WTC11 (cell line): ENCODE data around the gene INHBC.

Experiments used
- CBFB ChIP-seq: sonication (generic); formaldehyde crosslinking; IDR thresholded peaks from 2 replicates; pipeline ENCODE4 v1.8.1; 2022; ENCODE audit warnings: mild to moderate bottlenecking, low read depth, missing genetic modification reagents
- ESRRA ChIP-seq: sonication (generic); formaldehyde crosslinking; IDR thresholded peaks from 2 replicates; pipeline ENCODE4 v1.8.1; 2022; ENCODE audit warnings: mild to moderate bottlenecking, missing genetic modification reagents, borderline replicate concordance
- FOXJ3 ChIP-seq: sonication (generic); formaldehyde crosslinking; IDR thresholded peaks from 2 replicates; pipeline ENCODE4 v1.9.0; 2021; ENCODE audit warnings: missing genetic modification reagents, mild to moderate bottlenecking, borderline replicate concordance
- FOXK1 ChIP-seq: sonication (generic); formaldehyde crosslinking; IDR thresholded peaks from 2 replicates; pipeline ENCODE4 v1.8.0; 2022; ENCODE audit warnings: mild to moderate bottlenecking, moderate library complexity, missing genetic modification reagents
- GABPB1 ChIP-seq: sonication (generic); formaldehyde crosslinking; IDR thresholded peaks from 2 replicates; pipeline ENCODE4 v1.8.1; 2023; ENCODE audit warnings: mild to moderate bottlenecking, missing genetic modification reagents
- JUN ChIP-seq: sonication (generic); formaldehyde crosslinking; IDR thresholded peaks from 2 replicates; pipeline ENCODE4 v1.8.0; 2023; ENCODE audit warnings: mild to moderate bottlenecking, missing genetic modification reagents
- SP1 ChIP-seq: sonication (generic); formaldehyde crosslinking; conservative IDR thresholded peaks from 2 replicates; pipeline ENCODE4 v1.8.1; 2022; ENCODE audit warnings: missing genetic modification reagents
- TF ChIP-seq, protein P1 (sequence below): sonication (generic); formaldehyde crosslinking; IDR thresholded peaks from 2 replicates; pipeline ENCODE4 v1.8.0; 2022; ENCODE audit warnings: mild to moderate bottlenecking, missing genetic modification reagents
- TF ChIP-seq, protein P2 (sequence below): sonication (generic); formaldehyde crosslinking; IDR thresholded peaks from 2 replicates; pipeline ENCODE4 v1.8.1; 2023; ENCODE audit warnings: mild to moderate bottlenecking, missing genetic modification reagents, borderline replicate concordance
- TF ChIP-seq, protein P3 (sequence below): sonication (generic); formaldehyde crosslinking; IDR thresholded peaks from 2 replicates; pipeline ENCODE4 v1.8.0; 2023; ENCODE audit warnings: mild to moderate bottlenecking, missing genetic modification reagents
- TF ChIP-seq, protein P4 (sequence below): sonication (generic); formaldehyde crosslinking; IDR thresholded peaks from 2 replicates; pipeline ENCODE4 v1.8.1; 2023; ENCODE audit warnings: mild to moderate bottlenecking, moderate library complexity, missing genetic modification reagents
- TF ChIP-seq, protein P5 (sequence below): sonication (generic); formaldehyde crosslinking; IDR thresholded peaks from 2 replicates; pipeline ENCODE4 v1.8.1; 2022; ENCODE audit warnings: low read depth, missing genetic modification reagents, borderline replicate concordance
- TF ChIP-seq, protein P6 (sequence below): fragments of 200-600 bp; IDR thresholded peaks from 2 replicates; pipeline ENCODE4 v1.8.0; 2022; ENCODE audit warnings: antibody characterized with exemption
- TF ChIP-seq, protein P7 (sequence below): sonication (generic); formaldehyde crosslinking; IDR thresholded peaks from 2 replicates; pipeline ENCODE4 v1.8.0; 2022; ENCODE audit warnings: mild to moderate bottlenecking, missing genetic modification reagents

DNA sequence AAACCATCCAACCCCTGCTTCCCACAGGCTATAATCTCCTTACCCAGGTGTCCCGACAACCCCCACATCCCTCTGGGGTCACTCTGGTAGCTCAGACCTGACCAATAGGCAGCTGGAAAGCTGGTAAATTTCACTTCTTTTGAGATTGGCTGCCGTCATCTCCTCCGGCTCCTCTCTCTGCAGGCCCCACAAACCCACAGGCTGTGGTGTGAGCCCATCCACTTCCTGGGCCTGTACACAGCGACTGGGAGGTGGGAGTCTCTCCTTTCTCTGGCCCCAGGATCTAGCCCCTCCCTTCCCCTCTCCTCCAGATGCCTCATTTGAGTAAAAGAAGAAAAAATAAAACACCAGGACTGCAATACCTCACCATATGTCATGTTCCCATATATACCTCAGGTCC is 709 bp downstream of the INHBC start:
- TF ChIP-seq, protein P1, sequence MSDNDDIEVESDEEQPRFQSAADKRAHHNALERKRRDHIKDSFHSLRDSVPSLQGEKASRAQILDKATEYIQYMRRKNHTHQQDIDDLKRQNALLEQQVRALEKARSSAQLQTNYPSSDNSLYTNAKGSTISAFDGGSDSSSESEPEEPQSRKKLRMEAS (CRISPR knock-in tag) = no peak
- TF ChIP-seq, protein P2, sequence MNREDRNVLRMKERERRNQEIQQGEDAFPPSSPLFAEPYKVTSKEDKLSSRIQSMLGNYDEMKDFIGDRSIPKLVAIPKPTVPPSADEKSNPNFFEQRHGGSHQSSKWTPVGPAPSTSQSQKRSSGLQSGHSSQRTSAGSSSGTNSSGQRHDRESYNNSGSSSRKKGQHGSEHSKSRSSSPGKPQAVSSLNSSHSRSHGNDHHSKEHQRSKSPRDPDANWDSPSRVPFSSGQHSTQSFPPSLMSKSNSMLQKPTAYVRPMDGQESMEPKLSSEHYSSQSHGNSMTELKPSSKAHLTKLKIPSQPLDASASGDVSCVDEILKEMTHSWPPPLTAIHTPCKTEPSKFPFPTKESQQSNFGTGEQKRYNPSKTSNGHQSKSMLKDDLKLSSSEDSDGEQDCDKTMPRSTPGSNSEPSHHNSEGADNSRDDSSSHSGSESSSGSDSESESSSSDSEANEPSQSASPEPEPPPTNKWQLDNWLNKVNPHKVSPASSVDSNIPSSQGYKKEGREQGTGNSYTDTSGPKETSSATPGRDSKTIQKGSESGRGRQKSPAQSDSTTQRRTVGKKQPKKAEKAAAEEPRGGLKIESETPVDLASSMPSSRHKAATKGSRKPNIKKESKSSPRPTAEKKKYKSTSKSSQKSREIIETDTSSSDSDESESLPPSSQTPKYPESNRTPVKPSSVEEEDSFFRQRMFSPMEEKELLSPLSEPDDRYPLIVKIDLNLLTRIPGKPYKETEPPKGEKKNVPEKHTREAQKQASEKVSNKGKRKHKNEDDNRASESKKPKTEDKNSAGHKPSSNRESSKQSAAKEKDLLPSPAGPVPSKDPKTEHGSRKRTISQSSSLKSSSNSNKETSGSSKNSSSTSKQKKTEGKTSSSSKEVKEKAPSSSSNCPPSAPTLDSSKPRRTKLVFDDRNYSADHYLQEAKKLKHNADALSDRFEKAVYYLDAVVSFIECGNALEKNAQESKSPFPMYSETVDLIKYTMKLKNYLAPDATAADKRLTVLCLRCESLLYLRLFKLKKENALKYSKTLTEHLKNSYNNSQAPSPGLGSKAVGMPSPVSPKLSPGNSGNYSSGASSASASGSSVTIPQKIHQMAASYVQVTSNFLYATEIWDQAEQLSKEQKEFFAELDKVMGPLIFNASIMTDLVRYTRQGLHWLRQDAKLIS (CRISPR knock-in tag) = no peak
- TF ChIP-seq FOXJ3 (CRISPR knock-in tag) (no peak), ESRRA (CRISPR knock-in tag) (no peak), FOXK1 (CRISPR knock-in tag) (no peak), SP1 (CRISPR knock-in tag) (no peak), CBFB (CRISPR knock-in tag) (no peak), JUN (no peak), GABPB1 (CRISPR knock-in tag) (no peak)
- TF ChIP-seq, protein P3, sequence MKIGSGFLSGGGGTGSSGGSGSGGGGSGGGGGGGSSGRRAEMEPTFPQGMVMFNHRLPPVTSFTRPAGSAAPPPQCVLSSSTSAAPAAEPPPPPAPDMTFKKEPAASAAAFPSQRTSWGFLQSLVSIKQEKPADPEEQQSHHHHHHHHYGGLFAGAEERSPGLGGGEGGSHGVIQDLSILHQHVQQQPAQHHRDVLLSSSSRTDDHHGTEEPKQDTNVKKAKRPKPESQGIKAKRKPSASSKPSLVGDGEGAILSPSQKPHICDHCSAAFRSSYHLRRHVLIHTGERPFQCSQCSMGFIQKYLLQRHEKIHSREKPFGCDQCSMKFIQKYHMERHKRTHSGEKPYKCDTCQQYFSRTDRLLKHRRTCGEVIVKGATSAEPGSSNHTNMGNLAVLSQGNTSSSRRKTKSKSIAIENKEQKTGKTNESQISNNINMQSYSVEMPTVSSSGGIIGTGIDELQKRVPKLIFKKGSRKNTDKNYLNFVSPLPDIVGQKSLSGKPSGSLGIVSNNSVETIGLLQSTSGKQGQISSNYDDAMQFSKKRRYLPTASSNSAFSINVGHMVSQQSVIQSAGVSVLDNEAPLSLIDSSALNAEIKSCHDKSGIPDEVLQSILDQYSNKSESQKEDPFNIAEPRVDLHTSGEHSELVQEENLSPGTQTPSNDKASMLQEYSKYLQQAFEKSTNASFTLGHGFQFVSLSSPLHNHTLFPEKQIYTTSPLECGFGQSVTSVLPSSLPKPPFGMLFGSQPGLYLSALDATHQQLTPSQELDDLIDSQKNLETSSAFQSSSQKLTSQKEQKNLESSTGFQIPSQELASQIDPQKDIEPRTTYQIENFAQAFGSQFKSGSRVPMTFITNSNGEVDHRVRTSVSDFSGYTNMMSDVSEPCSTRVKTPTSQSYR = no peak
- TF ChIP-seq, protein P4, sequence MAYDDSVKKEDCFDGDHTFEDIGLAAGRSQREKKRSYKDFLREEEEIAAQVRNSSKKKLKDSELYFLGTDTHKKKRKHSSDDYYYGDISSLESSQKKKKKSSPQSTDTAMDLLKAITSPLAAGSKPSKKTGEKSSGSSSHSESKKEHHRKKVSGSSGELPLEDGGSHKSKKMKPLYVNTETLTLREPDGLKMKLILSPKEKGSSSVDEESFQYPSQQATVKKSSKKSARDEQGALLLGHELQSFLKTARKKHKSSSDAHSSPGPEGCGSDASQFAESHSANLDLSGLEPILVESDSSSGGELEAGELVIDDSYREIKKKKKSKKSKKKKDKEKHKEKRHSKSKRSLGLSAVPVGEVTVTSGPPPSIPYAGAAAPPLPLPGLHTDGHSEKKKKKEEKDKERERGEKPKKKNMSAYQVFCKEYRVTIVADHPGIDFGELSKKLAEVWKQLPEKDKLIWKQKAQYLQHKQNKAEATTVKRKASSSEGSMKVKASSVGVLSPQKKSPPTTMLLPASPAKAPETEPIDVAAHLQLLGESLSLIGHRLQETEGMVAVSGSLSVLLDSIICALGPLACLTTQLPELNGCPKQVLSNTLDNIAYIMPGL = no peak
- TF ChIP-seq, protein P5, sequence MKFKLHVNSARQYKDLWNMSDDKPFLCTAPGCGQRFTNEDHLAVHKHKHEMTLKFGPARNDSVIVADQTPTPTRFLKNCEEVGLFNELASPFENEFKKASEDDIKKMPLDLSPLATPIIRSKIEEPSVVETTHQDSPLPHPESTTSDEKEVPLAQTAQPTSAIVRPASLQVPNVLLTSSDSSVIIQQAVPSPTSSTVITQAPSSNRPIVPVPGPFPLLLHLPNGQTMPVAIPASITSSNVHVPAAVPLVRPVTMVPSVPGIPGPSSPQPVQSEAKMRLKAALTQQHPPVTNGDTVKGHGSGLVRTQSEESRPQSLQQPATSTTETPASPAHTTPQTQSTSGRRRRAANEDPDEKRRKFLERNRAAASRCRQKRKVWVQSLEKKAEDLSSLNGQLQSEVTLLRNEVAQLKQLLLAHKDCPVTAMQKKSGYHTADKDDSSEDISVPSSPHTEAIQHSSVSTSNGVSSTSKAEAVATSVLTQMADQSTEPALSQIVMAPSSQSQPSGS (CRISPR knock-in tag) = no peak
- TF ChIP-seq, protein P6, sequence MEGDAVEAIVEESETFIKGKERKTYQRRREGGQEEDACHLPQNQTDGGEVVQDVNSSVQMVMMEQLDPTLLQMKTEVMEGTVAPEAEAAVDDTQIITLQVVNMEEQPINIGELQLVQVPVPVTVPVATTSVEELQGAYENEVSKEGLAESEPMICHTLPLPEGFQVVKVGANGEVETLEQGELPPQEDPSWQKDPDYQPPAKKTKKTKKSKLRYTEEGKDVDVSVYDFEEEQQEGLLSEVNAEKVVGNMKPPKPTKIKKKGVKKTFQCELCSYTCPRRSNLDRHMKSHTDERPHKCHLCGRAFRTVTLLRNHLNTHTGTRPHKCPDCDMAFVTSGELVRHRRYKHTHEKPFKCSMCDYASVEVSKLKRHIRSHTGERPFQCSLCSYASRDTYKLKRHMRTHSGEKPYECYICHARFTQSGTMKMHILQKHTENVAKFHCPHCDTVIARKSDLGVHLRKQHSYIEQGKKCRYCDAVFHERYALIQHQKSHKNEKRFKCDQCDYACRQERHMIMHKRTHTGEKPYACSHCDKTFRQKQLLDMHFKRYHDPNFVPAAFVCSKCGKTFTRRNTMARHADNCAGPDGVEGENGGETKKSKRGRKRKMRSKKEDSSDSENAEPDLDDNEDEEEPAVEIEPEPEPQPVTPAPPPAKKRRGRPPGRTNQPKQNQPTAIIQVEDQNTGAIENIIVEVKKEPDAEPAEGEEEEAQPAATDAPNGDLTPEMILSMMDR = no peak
- TF ChIP-seq, protein P7, sequence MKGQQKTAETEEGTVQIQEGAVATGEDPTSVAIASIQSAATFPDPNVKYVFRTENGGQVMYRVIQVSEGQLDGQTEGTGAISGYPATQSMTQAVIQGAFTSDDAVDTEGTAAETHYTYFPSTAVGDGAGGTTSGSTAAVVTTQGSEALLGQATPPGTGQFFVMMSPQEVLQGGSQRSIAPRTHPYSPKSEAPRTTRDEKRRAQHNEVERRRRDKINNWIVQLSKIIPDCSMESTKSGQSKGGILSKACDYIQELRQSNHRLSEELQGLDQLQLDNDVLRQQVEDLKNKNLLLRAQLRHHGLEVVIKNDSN (CRISPR knock-in tag) = no peak
